Measurements from ENCODE around the gene NPC1. TPM values are rescaled to one million over a fixed set of nuclear protein-coding genes. Genes with fewer than 3 reads are reported as not detected.

The NPC1 gene
- total and polyA plus RNA-seq, 2 of the 8 experiments (the other 6 are each of a cell fraction or from before 2014, with no cell fraction given) = 34.1 to 39.5 TPM

DNA sequence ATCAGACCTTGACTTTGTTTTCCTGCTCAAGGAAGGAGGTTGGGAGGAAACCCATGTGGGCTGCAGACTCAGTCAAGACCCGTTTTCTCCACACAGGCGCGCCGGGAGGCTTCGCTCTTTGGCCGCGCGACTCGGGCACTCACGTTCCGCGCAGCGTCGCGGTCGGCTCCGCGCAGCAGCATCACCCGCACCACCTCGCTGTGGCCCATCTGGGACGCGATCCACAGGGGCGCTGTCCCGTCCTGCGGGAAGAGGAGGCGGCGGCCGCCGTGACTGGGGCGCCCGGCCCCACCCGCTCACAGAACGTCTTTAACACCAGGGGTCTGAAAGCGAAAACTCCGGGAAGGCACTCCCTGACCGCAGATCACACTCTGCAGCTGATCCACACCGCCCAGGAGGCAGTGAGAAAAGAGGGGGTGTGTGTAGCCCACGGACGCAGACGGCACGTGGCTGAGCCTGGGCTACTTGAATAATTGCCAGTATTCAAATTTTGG lies 33.1 kb upstream of the NPC1 start (continued):
- TF ChIP-seq SUZ12 (IDR thresholded peaks at IDR 0.05; ENCODE audit: low read length) = peak; percentile 52; the same call in 1 of the 2 replicates
- TF ChIP-seq SIRT6 (IDR thresholded peaks at IDR 0.05; ENCODE audit: low read length) = no peak
- TF ChIP-seq RAD21 (IDR thresholded peaks at IDR 0.05 in 1 of 2, conservative IDR thresholded peaks at IDR 0.05 in 1 of 2; ENCODE audit: low read depth in 2 of 2, low read length in 2 of 2) = no peak
- TF ChIP-seq POLR2AphosphoS5 (IDR thresholded peaks at IDR 0.05; ENCODE audit: low read depth, low read length) = no peak
- no peak for TF ChIP-seq ATF2 (IDR thresholded peaks at IDR 0.05; ENCODE audit: low read length)
- TF ChIP-seq KDM5A (IDR thresholded peaks at IDR 0.05; ENCODE audit: low read length) = no peak
- TF ChIP-seq RBBP5 (IDR thresholded peaks at IDR 0.05; ENCODE audit: borderline replicate concordance, low read depth, low read length) = no peak; the same call in 1 of the 2 replicates
- no peak for TF ChIP-seq JUND (IDR thresholded peaks at IDR 0.05; ENCODE audit: low read length)
- TF ChIP-seq EZH2 (IDR thresholded peaks at IDR 0.05; ENCODE audit: low read depth, low read length, severe bottlenecking) = peak; percentile 59
- no peak for TF ChIP-seq TBP (IDR thresholded peaks at IDR 0.05; ENCODE audit: low read depth, low read length)
- TF ChIP-seq CBX8 (IDR thresholded peaks at IDR 0.05; ENCODE audit: borderline replicate concordance, low read depth, low read length) = no peak
- TF ChIP-seq EP300 (IDR thresholded peaks at IDR 0.05; ENCODE audit: borderline replicate concordance in 1 of 2, low read depth in 2 of 2, low read length in 2 of 2) = no peak
- no peak for TF ChIP-seq TAF7 (optimal IDR thresholded peaks at IDR 0.05; ENCODE audit: borderline replicate concordance, low read depth, low read length)
- no peak for TF ChIP-seq FOSL1 (IDR thresholded peaks at IDR 0.05; ENCODE audit: insufficient read depth, low read depth, low read length)
- TF ChIP-seq ASH2L (IDR thresholded peaks at IDR 0.05; ENCODE audit: low read length) = peak; percentile 38
- TF ChIP-seq POLR2A (IDR thresholded peaks at IDR 0.05; ENCODE audit: control extremely low read depth in 1 of 2, low read depth in 2 of 2, low read length in 2 of 2) = no peak
- TF ChIP-seq HDAC2 (IDR thresholded peaks at IDR 0.05; ENCODE audit: borderline replicate concordance in 1 of 2, low read depth in 2 of 2, low read length in 2 of 2) = 0 out of 4 replicates have a peak, but pooled peaks of 1 of the 2 experiments have one; percentile 78
- TF ChIP-seq JUN (IDR thresholded peaks at IDR 0.05; ENCODE audit: low read depth, low read length) = no peak
- TF ChIP-seq E2F6 (IDR thresholded peaks at IDR 0.05) = peak; percentile 13; the same call in 1 of the 2 replicates
- no peak for TF ChIP-seq CHD2 (IDR thresholded peaks at IDR 0.05; ENCODE audit: low read length)
- no peak for TF ChIP-seq BCL11A (IDR thresholded peaks at IDR 0.05; ENCODE audit: low read depth in 2 of 2, low read length in 2 of 2)
- TF ChIP-seq MAFK (IDR thresholded peaks at IDR 0.05; ENCODE audit: low read depth, low read length) = no peak
- no peak for TF ChIP-seq NANOG (IDR thresholded peaks at IDR 0.05; ENCODE audit: insufficient read depth, low read depth, low read length, poor library complexity, severe bottlenecking)

Data from H1 (cell line).